ENCODE data around the gene PDXDC1. TPM values are rescaled to one million over a fixed set of nuclear protein-coding genes. Genes with fewer than 3 reads are reported as not detected.

The PDXDC1 gene
- total and polyA plus RNA-seq, 9 of the 15 experiments (the other 6 are each of a cell fraction or from before 2014, with no cell fraction given): 5.1 to 95.4 (median 45.8) TPM

- TF ChIP-seq ZBTB11 (CRISPR knock-in tag; IDR thresholded peaks at IDR 0.05): no peak
- no peak for TF ChIP-seq ZBTB7A (IDR thresholded peaks at IDR 0.05; ENCODE audit: borderline replicate concordance, control insufficient read depth, low read depth, low read length)
- no peak for TF ChIP-seq KDM2B (CRISPR knock-in tag; IDR thresholded peaks at IDR 0.05)
- TF ChIP-seq ZNF316 (IDR thresholded peaks at IDR 0.05): peak; percentile 81
- no peak for TF ChIP-seq PRPF4 (IDR thresholded peaks at IDR 0.05; ENCODE audit: insufficient read depth, low read depth, low read length, poor library complexity, severe bottlenecking)
- peak; percentile 43; the same call in 1 of the 2 replicates for TF ChIP-seq TFAP4 (CRISPR knock-in tag; IDR thresholded peaks at IDR 0.05; ENCODE audit: borderline replicate concordance)
- TF ChIP-seq NFYB (IDR thresholded peaks at IDR 0.05; ENCODE audit: extremely low read depth, insufficient read length): no peak
- TF ChIP-seq LCOR (CRISPR knock-in tag; IDR thresholded peaks at IDR 0.05): no peak
- no peak for TF ChIP-seq SETDB1 (IDR thresholded peaks at IDR 0.05; ENCODE audit: low read length)
- TF ChIP-seq HBP1 (CRISPR knock-in tag; IDR thresholded peaks at IDR 0.05): no peak
- no peak for TF ChIP-seq ZNF354B (CRISPR knock-in tag; IDR thresholded peaks at IDR 0.05)
- TF ChIP-seq TCF7 (IDR thresholded peaks at IDR 0.05; ENCODE audit: borderline replicate concordance): no peak
- no peak for TF ChIP-seq CBX8 (IDR thresholded peaks at IDR 0.05; ENCODE audit: borderline replicate concordance, extremely low read depth, low read depth, low read length, poor library complexity, severe bottlenecking)
- TF ChIP-seq SRSF3 (IDR thresholded peaks at IDR 0.05; ENCODE audit: insufficient read depth, low read length): no peak
- no peak for TF ChIP-seq PHF8 (IDR thresholded peaks at IDR 0.05; ENCODE audit: borderline replicate concordance, low read length)
- TF ChIP-seq EGR1 (conservative IDR thresholded peaks at IDR 0.05): peak; percentile 2; the same call in 1 of the 2 replicates
- TF ChIP-seq YY1 (IDR thresholded peaks at IDR 0.05; ENCODE audit: borderline replicate concordance in 1 of 3, control insufficient read depth in 1 of 3, extremely low read depth in 1 of 3, insufficient read depth in 3 of 3, insufficient read length in 1 of 3, insufficient replicate concordance in 2 of 3, low read depth in 1 of 3, low read length in 2 of 3): no peak
Measured at GRCh38 chr16:15041271-15042004, 66.6 kb downstream of the PDXDC1 start (continued).

Measured in K562 (cell line).